ENCODE data around the gene HM13.
A peak's percentile ranks its signal among the peaks of the same experiment; 100 is the strongest.

The HM13 gene

GRCh38 chr20:31555203-31555775, 41.0 kb downstream of the HM13 start:
- no peak overlapping the region for H3K4me3 ChIP-seq (ENCODE audit: low read depth, low read length)
- DNase-seq (ENCODE audit: low read depth): no peak
- no peak for TF ChIP-seq POLR2A (IDR thresholded peaks at IDR 0.05; ENCODE audit: extremely low read depth, insufficient read length)

GRCh38 chr20:31559704-31560093, 45.5 kb downstream of the HM13 start:
- H3K4me3 ChIP-seq (ENCODE audit: low read depth, low read length): no peak overlapping the region
- TF ChIP-seq, protein P1, sequence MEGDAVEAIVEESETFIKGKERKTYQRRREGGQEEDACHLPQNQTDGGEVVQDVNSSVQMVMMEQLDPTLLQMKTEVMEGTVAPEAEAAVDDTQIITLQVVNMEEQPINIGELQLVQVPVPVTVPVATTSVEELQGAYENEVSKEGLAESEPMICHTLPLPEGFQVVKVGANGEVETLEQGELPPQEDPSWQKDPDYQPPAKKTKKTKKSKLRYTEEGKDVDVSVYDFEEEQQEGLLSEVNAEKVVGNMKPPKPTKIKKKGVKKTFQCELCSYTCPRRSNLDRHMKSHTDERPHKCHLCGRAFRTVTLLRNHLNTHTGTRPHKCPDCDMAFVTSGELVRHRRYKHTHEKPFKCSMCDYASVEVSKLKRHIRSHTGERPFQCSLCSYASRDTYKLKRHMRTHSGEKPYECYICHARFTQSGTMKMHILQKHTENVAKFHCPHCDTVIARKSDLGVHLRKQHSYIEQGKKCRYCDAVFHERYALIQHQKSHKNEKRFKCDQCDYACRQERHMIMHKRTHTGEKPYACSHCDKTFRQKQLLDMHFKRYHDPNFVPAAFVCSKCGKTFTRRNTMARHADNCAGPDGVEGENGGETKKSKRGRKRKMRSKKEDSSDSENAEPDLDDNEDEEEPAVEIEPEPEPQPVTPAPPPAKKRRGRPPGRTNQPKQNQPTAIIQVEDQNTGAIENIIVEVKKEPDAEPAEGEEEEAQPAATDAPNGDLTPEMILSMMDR (IDR thresholded peaks at IDR 0.05; ENCODE audit: low read depth, low read length): peak; percentile 9
- TF ChIP-seq MYC (IDR thresholded peaks at IDR 0.05; ENCODE audit: low read depth, low read length) (no peak), MAX (IDR thresholded peaks at IDR 0.05; ENCODE audit: low read depth, low read length) (no peak), POLR2A (IDR thresholded peaks at IDR 0.05; ENCODE audit: extremely low read depth, insufficient read length) (no peak)
- no peak for DNase-seq (ENCODE audit: low read depth)

GRCh38 chr20:31560094-31560745, 46.0 kb downstream of the HM13 start:
- TF ChIP-seq POLR2A (IDR thresholded peaks at IDR 0.05; ENCODE audit: extremely low read depth, insufficient read length): no peak
- peak; percentile 43 for TF ChIP-seq MAX (IDR thresholded peaks at IDR 0.05; ENCODE audit: low read depth, low read length)
- no peak for TF ChIP-seq MYC (IDR thresholded peaks at IDR 0.05; ENCODE audit: low read depth, low read length)
- TF ChIP-seq, protein P1 (IDR thresholded peaks at IDR 0.05; ENCODE audit: low read depth, low read length): peak; percentile 96
- peak; percentile 86 for DNase-seq (ENCODE audit: low read depth)

DNA sequence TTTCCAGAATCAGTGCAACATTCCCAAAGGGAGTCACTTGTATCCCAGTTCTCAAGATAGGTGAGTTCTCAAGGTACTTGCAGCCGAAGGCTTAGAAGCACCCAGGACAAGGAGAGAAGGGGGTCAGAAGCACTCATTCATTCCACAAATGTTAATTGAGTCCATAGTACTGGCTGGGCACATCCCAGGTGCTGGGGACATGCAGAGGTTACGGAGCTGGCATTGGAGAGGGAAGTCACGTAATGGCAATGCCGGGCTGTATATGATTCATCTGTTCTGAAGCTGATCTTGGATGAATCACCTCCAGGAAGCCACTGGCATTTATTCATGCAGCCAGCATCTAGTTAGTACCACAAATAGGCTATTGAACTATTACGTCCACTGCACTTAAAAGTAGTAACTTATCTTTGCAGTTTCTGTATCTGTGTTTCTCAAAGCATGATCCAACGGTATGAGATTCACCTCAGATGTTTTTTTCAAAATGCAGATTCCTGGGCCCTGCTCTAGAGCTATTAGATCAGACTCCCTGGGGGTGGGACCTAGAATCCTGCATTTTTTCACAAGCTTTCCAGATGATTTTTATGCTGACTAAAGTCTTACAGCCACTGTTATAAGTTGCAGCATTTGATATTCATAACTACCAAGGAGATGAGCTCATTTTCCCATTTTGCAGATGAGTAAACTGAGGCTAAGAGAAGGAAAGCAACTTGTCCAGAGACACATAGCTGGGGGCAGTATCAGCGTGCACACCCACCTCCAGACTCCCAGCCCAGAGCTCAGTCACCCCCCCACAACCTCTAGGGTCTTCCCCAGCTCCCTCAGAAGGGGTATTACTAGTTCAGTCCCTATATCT, 46.7 kb downstream of the HM13 start:
- no peak for TF ChIP-seq MAX (IDR thresholded peaks at IDR 0.05; ENCODE audit: low read depth, low read length)
- no peak for TF ChIP-seq POLR2A (IDR thresholded peaks at IDR 0.05; ENCODE audit: extremely low read depth, insufficient read length)
- TF ChIP-seq MYC (IDR thresholded peaks at IDR 0.05; ENCODE audit: low read depth, low read length): no peak
- TF ChIP-seq, protein P1 (IDR thresholded peaks at IDR 0.05; ENCODE audit: low read depth, low read length): no peak
- no peak for DNase-seq (ENCODE audit: low read depth)
- no peak overlapping the region for H3K4me3 ChIP-seq (ENCODE audit: low read depth, low read length)

More at GRCh38 chr20:31560094-31560745, 46.0 kb downstream of the HM13 start:
- H3K4me3 ChIP-seq (ENCODE audit: low read depth, low read length): no peak overlapping the region

DNA sequence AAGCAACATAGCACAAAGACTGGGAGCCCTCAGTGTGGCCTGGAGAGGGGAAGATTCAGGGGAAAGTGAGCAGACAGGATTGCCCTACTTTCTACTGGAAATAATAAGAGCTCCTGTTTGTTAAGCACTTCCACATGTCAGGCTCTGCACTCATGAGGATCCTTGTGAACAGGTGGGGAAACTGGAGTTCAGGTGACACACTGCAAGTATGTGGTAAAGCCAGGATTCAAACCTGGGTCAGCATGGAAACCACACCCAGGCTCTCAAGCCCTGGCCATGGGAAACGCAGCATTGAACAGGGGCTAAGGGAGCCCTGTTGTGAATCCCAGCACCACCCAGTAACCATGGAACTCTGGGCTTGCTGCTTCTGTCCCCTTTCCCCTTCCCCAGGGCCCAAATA, 48.0 kb downstream of the HM13 start:
- no peak overlapping the region for H3K4me3 ChIP-seq (ENCODE audit: low read depth, low read length)
- no peak for DNase-seq (ENCODE audit: low read depth)
- TF ChIP-seq, protein P1 (IDR thresholded peaks at IDR 0.05; ENCODE audit: low read depth, low read length): no peak
- TF ChIP-seq MAX (IDR thresholded peaks at IDR 0.05; ENCODE audit: low read depth, low read length) (no peak), MYC (IDR thresholded peaks at IDR 0.05; ENCODE audit: low read depth, low read length) (no peak), POLR2A (IDR thresholded peaks at IDR 0.05; ENCODE audit: extremely low read depth, insufficient read length) (no peak)

- DNase-seq (ENCODE audit: low read depth): no peak
- TF ChIP-seq MAX (IDR thresholded peaks at IDR 0.05; ENCODE audit: low read depth, low read length): no peak
- TF ChIP-seq, protein P1 (IDR thresholded peaks at IDR 0.05; ENCODE audit: low read depth, low read length): no peak
- TF ChIP-seq POLR2A (IDR thresholded peaks at IDR 0.05; ENCODE audit: extremely low read depth, insufficient read length): no peak
- TF ChIP-seq MYC (IDR thresholded peaks at IDR 0.05; ENCODE audit: low read depth, low read length): no peak
These were observed 50.0 kb downstream of the HM13 start for GRCh38 chr20:31564284-31564683.

More at GRCh38 chr20:31564284-31564683, 50.0 kb downstream of the HM13 start:
- H3K4me3 ChIP-seq (ENCODE audit: low read depth, low read length): no peak overlapping the region

All from NB4 (cell line).